Right atrium auricular region (tissue), 2 donors: ENCODE results near the gene PSMD6. TPM values are rescaled to one million over a fixed set of nuclear protein-coding genes. Genes with fewer than 3 reads are reported as not detected.

ENCODE experiments used
- DNase-seq: peaks from one replicate; pipeline ENCODE4 v3.0.0-alpha.2; 2019; ENCODE audit warnings: low spot score
- H3K27ac ChIP-seq, 2 donors: fragments of 200-600 bp; sonication (generic); 1 replicate in 1 of 2; 2 replicates in 1 of 2; pipeline ENCODE4 v1.5.1; 2016 to 2019
- H3K27me3 ChIP-seq, 2 donors: fragments of 200-600 bp; sonication (generic); one replicate each; pipeline versions ENCODE4 v1.5.1 to v1.6.0; 2017 to 2019
- H3K36me3 ChIP-seq: fragments of 200-600 bp; sonication (generic); one replicate; pipeline ENCODE4 v1.5.1; 2016
- H3K4me1 ChIP-seq, 2 donors: fragments of 200-600 bp; sonication (generic); one replicate each; pipeline versions ENCODE4 v1.5.1 to v1.6.0; 2017 to 2019
- H3K4me3 ChIP-seq, 2 donors: fragments of 200-600 bp; sonication (generic); 1 replicate in 1 of 2; 2 replicates in 1 of 2; pipeline ENCODE4 v1.5.1; 2017 to 2019; ENCODE audit warnings: mild to moderate bottlenecking in 1 of 2, moderate library complexity in 1 of 2
- H3K9me3 ChIP-seq, 2 donors: fragments of 200-600 bp; sonication (generic); one replicate each; pipeline ENCODE4 v1.5.1; 2019
- CTCF ChIP-seq, 2 donors: fragments of 200-600 bp; sonication (generic); IDR thresholded peaks; one replicate each; pipeline ENCODE4 v1.5.1; 2019; ENCODE audit warnings: antibody characterized with exemption in 2 of 2
- total RNA-seq, 2 donors: library from RNA; depleted of rRNA; stranded (reverse); fragments of >200 nt; gene quantifications; one replicate each; pipeline ENCODE4 v1.1.0, GENCODE V29; 2016

The PSMD6 gene
- total RNA-seq, 2 donors from 2014 or later, result 48.2 to 74.5 TPM

- Histone ChIP-seq H3K27ac (no peak overlapping the region), H3K4me1 (no peaks in the 10 kb centered on the region), H3K9me3 (no peaks in the 10 kb centered on the region), H3K4me3 (no peak overlapping the region), H3K27me3 (no peaks in the 10 kb centered on the region), H3K36me3 (no peaks in the 10 kb centered on the region)
- DNase-seq, result no peak
- TF ChIP-seq CTCF (IDR thresholded peaks at IDR 0.05), result no peak
Measured at GRCh38 chr3:64049832-64050231, 26.5 kb upstream of the PSMD6 start.

- H3K9me3 ChIP-seq, result no peaks in the 10 kb centered on the region
- H3K27me3 ChIP-seq, result no peaks in the 10 kb centered on the region
- TF ChIP-seq CTCF (IDR thresholded peaks at IDR 0.05), result no peak
- H3K27ac ChIP-seq, result no peak overlapping the region
- no peaks in the 10 kb centered on the region for H3K4me1 ChIP-seq
- H3K36me3 ChIP-seq, result no peaks in the 10 kb centered on the region
- no peak overlapping the region for H3K4me3 ChIP-seq
- no peak for DNase-seq
Measured at GRCh38 chr3:64049136-64049535, 25.8 kb upstream of the PSMD6 start.

GRCh38 chr3:64048631-64049061 lies 25.4 kb upstream of the PSMD6 start:
- no peaks in the 10 kb centered on the region for H3K36me3 ChIP-seq
- TF ChIP-seq CTCF (IDR thresholded peaks at IDR 0.05), result no peak
- no peaks in the 10 kb centered on the region for H3K9me3 ChIP-seq
- no peaks in the 10 kb centered on the region for H3K27me3 ChIP-seq
- H3K4me1 ChIP-seq, result no peaks in the 10 kb centered on the region
- no peak overlapping the region for H3K4me3 ChIP-seq
- no peak overlapping the region for H3K27ac ChIP-seq
- no peak for DNase-seq

GRCh38 chr3:64047787-64048186 lies 24.5 kb upstream of the PSMD6 start:
- H3K27ac ChIP-seq, result no peak overlapping the region
- no peaks in the 10 kb centered on the region for H3K27me3 ChIP-seq
- no peaks in the 10 kb centered on the region for H3K4me1 ChIP-seq
- no peak for DNase-seq
- no peak for TF ChIP-seq CTCF (IDR thresholded peaks at IDR 0.05)
- H3K36me3 ChIP-seq, result no peaks in the 10 kb centered on the region
- H3K9me3 ChIP-seq, result no peaks in the 10 kb centered on the region
- H3K4me3 ChIP-seq, result no peak overlapping the region

GRCh38 chr3:64046996-64047594 lies 23.8 kb upstream of the PSMD6 start:
- Histone ChIP-seq H3K27me3 (no peaks in the 10 kb centered on the region), H3K27ac (no peak overlapping the region), H3K9me3 (no peaks in the 10 kb centered on the region), H3K4me1 (no peaks in the 10 kb centered on the region), H3K4me3 (no peak overlapping the region), H3K36me3 (no peaks in the 10 kb centered on the region)
- no peak for DNase-seq
- TF ChIP-seq CTCF (IDR thresholded peaks at IDR 0.05), result no peak

- H3K27me3 ChIP-seq, result no peaks in the 10 kb centered on the region
- H3K4me3 ChIP-seq, result no peak overlapping the region
- H3K4me1 ChIP-seq, result no peaks in the 10 kb centered on the region
- no peak overlapping the region for H3K27ac ChIP-seq
- no peak for DNase-seq
- no peak for TF ChIP-seq CTCF (IDR thresholded peaks at IDR 0.05)
- no peaks in the 10 kb centered on the region for H3K36me3 ChIP-seq
- H3K9me3 ChIP-seq, result no peaks in the 10 kb centered on the region
Measured at GRCh38 chr3:64046592-64046991, 23.3 kb upstream of the PSMD6 start.
